Left forelimb (tissue), 1 donor: ENCODE data around the gene KCNN3.

ENCODE experiments used
- DNase-seq: peaks from one replicate; pipeline ENCODE4 v3.0.0-alpha.2; 2018; ENCODE audit warnings: low spot score

Gene KCNN3

DNA sequence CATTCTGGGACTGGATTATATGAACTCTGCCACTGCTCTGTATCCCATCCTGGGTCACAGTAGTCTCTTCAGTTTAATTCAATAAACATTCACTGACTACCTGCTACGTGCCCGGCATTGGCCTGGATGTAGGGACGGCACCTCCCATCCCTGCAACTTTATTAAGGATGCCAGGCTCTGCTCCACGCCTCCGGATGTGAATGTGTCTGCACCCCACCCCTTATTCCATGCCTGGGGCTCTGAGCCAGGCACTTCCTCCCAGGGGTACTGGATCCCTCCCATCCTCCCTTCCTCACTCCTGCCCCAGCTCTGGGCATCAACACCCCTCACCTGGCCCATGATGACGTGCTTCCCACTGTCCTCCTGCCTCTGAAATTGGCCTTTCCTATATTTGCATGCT is 53.7 kb downstream of the KCNN3 start:
- DNase-seq = no peak

DNA sequence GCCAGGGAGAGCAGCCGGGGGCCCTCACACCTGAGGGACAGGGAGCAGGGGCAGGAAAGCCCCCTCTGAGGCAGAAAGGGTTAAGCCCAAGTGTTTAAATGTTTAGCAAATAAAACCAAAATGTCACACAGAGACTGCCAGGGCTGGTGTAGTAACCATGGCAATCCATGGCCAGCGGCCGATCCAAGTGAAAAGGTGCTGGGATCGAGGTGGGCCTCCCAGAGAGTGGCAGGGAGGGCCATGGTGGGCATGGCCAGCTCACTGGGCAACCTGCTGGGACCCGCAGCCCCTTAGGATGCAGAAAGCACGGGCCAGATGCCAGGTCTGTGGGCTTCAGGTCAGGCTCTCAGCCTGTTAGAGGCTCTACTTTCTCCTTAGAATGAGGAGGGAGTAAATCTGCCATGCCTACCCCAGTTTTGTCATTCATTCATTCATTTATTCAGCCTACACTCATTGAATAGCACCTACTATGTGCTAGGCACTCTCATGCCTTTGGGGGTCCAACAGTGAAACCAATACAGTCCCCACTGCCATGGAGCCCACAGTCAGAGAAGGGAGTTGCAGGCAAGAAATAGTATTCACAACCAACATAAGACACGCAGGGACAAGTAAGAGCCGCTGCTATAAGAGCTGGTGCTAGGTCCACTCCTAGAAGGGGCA is 56.1 kb downstream of the KCNN3 start:
- DNase-seq = no peak

- DNase-seq = no peak
Measured at GRCh38 chr1:154813300-154813816, 56.7 kb downstream of the KCNN3 start.

DNA sequence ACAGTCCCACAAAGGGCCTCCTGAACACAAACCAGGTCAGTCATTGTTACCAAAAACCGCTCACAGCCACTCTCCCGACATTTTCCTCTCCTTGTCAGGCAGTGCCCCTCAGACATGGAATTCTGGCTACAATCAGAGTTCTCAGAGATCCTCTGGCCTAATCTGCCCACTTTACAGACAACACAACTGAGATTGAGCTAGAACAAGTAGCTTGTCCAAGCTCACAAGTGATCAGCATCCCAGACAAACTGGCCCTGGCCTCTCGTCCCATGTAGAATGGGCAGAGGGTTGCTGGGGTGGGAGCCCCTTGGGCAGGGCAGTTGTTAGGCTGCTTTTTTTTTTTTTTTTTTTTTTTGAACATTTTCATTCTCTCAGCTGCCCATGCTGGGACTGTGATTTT is 57.2 kb downstream of the KCNN3 start:
- no peak for DNase-seq

DNA sequence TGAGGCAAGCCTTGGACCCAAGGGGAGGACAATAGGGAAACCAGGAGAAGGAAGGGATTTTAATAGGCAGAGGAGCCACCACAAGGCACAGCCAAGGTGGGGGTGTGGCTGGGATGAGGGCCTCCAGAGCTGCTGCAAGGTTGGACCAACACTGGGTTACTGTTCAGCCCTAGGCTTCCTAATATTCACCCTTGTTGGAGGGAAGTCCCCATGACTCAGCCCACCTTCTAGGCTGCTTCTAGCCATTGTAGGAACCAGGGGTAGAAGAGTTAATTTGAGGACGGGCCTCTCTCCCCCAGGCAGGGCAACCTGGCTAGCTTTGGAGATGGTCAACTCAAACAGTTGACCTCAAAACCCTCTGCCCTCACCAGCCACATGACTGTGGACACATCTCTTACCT is 59.5 kb downstream of the KCNN3 start:
- no peak for DNase-seq

DNA sequence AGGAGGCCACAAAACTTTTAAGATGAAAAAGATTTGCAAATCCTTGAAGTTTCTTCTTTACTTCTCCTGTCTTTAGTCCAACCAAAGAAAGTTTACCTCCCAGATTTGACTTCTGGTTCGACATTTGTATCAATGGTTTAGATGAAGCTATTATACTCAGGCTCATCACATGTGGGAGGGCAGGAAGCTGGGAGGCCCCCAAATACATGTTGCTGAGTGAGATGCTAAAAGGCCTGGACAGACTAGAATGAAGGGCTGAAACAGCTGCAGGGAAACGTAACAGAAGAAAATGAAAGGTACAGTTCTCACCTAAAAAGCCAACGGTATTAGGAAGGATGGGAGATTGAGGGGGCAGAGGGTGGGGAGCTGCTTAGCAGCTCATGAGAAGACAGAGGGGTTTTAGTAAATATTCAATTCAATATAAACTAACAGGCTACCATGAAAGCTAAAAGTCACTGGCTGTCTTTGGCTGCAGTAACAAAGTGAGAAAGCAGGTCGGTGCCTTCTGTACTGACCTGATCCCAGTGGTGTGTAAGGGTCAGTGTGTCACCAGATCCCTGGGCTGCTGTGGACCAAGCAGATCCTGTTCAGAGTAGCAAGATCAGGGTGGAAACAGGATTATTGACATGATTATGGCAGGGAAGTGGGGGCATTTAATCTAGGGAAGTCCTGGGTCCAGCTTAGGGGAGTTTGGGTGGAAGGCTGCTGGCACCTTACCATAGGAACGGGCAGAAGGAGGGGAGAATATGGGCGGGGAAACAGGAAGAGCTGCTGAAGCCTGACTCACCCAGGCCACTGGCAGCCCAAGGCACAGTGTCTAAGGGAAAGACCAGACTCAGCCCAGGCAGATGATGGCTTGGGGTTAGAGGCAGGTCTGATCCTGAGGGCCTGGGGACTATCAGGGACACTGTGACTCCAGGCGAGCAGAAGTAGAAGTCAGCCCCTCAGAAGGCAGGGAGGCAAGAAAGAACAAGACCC is 60.4 kb downstream of the KCNN3 start:
- no peak for DNase-seq

DNA sequence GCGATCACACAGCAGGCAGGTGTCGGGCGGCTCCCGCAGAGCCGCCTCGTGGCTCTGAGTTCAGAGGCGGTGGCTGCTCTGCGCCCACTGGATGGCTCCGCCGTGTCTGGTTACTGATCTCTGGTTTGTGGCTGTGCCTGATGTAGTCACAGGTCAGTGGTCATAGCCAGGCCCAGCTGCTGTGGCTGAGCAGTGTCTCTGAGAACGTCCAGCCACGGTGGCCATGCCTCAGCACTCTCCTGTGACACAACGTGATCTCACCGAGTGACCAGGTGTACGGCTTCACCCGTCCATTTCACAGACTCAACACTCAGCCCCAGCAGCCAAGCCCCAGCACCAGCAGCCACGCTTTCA is 61.2 kb downstream of the KCNN3 start:
- no peak for DNase-seq

DNA sequence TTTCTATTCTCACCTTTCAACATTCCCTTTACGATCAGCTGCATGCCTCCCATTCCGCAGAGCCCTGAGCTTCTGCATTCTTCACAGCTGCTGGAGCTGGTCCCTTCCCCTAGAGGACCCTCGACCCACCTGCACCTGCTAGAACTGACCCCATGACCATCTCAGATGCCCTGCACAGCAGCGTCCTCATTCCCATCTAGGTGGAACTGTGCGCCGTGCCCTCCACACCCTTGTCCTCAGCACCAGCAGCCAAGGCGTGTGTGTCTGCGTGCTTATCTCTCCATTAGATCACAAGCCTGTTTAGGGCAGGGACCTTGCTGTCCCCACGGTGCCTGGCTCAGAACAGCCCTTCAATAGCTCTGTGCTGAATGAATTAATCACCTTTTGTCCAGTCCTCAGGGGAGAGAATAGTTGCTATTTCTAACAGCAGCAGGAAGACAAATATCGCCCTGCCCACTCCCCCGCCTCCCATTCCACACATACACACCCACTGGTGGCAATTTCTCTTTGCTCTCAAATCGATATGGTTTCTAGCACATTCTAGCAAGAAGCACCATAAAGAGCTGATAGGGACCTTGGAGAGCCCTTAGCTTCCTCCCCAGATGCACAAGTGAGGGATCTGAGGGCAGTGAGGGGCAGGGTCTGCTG is 61.7 kb downstream of the KCNN3 start:
- DNase-seq = no peak

DNA sequence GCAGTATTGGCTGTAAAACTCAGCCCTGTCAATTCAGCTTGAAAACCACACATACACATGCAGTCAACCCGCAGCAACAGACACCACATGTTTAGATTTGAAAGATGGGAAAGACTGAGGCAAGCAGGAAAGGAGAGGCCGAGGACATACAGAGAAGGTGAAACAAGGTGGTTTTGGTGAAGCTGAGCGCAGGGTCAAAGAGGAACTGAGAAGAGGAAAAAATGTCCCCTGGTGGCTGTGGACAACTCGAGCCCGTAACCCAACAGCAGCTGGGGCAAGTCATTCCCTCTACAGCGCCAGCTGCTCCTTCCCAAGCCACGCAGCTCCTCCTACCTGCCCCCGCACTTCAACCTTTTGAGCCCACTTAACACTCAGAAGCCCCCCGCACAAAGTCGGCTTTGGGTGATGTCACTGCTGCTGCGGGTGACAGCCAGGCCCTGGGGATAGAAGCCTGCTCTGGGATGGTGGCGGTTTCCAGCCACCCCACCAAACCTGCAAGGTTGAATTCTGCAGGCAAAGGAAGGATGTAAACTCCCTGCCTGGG is 63.0 kb downstream of the KCNN3 start:
- no peak for DNase-seq

- no peak for DNase-seq
Measured at GRCh38 chr1:154806333-154806732, 63.7 kb downstream of the KCNN3 start.

- DNase-seq = no peak
Measured at GRCh38 chr1:154802982-154803920, 66.8 kb downstream of the KCNN3 start.

- no peak for DNase-seq
Measured at GRCh38 chr1:154802336-154802969, 67.6 kb downstream of the KCNN3 start.

DNA sequence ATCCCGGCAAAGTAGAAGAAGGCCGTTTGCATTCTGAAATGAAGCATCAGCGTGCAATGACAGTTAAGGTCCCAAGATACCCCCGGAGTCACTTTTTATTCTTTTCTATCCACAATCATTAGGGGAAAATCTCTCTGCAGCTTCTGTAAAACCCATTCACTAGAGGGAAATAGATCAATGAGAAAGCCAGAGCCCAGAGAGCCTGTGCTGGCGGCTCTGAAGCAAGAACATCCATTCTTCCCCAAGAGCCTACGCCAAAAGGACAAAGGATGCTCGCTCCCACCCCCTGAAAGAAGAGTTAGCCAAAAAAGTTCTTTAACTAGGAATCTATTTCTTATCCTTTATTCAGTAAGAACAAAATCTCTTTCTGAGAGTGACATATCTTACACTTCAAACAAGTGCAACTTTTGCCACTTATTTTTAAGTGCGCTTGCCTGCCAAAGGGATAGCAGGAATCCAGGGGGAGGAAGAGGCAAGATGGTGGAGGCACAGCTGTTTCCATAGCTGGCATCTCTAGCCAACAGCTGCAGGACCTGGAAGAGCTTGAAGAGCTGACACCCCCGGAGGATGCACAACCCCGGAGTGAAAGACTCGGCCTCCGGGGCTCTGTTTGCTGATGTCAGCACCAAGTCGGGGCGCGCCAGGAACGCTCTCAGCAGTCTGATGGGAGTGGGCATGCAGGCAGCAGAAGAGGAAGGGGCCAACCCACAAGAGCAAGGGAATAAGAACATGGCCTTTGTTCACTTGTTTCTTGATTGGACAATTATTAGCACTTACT is 68.7 kb downstream of the KCNN3 start:
- DNase-seq = no peak

DNA sequence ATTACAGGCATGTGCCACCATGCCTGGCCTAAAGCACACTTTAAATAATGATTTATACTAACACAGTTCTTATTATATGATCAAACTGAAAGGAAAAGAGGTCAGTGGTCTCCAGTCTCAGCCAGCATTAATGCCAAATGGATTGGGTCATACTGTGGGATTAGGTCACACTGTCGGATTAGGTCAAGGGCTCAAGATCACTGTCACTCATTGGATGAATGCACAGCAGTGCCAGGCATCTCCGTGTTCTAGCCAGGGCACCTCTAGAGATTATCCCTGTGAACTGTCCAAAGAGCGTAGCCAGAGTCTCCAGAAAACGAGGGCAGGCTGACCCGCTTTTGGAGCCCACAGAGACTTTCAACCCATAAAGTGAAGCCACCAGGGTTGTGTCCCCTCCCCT is 70.9 kb downstream of the KCNN3 start:
- DNase-seq = no peak

- DNase-seq = no peak
Measured at GRCh38 chr1:154798645-154799044, 71.4 kb downstream of the KCNN3 start.

DNA sequence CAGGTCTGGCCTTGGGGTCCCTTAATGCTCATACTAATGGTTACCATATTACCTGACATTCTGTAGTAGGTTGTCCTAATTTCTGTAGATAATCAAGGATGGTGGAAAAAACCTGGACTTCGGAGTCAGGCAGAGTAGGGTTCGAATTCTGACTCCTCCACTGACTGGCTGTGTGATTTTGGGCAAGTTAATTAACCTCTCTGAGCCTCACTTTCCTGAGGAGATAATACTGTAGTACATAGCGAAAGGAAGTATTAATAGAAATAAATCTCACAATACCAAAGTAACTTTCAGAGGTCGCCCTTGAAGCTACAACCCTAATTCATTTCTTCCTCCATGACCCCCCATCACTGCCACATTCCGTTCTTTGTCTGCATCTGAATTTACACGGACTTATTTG is 72.9 kb downstream of the KCNN3 start:
- no peak for DNase-seq

DNA sequence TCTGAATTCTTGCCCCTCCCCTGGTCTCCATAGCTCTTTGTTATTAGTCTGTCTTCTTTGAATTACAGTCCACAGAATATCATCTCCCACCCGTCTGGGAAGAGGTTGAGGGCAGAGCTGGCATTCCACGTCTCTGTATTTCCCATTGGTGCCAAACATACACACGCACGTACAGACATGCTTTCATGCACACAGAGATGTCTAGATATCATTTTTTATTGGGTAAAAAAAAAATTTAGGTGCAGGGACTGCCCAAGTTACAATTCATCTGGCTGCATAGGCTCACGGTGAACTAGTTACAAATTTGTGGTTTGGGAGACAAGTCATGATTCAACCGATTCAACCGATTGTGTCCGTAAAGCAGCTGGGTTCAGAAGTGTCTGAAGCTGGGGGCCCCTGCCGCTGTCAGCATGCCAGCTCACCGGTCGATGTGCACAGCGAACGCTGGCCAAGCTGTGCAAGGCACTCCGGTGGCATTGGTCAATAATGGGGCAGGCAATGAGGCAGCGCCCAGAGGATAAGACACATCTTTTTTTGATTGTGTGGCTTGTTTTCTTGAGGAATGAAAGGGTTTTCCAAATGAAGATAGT is 73.7 kb downstream of the KCNN3 start:
- no peak for DNase-seq

DNA sequence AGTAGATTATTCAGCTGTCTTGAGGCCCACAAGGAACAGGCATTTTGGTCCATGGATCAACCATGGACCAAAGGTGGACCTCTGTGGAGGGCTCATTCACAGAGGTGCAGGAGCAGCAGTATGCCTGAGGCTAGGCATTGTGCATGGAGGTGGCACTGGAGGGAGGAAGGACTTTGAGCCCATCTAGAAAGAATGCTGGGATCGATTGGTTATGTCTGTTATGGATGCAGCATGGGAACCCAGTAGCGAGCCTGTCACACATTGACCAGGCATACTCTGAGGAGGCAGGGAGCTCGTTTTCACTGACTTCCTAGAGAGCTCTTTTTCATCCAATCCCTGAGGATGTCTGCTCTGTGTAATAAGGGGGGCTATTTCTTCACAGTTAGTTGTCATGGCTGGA is 75.5 kb downstream of the KCNN3 start:
- DNase-seq = no peak

DNA sequence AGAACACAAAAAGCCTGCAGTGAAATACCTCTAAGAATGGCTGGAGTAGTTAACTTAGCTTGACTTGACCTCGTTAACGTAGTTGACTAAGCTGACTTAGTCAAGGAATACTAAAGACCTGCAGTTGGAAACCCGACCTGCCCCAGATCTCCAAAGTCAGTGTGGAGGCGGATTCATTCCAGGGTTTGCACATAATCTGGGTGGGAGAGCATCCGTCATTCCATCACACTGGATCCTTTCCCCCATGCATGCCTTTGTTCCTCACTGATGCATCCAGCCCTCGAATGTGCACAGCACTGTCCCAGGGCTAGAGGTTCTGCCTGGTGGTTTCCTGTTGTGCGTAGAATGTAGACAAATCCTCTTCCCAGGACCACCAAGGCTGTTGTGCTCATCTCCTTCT is 76.4 kb downstream of the KCNN3 start:
- no peak for DNase-seq

GRCh38 chr1:154792899-154793298 is 77.2 kb downstream of the KCNN3 start:
- no peak for DNase-seq
